Smooth muscle cell (in vitro differentiated cells): ENCODE measurements around the gene ANKRD63. TPM values are rescaled to one million over a fixed set of nuclear protein-coding genes. Genes with fewer than 3 reads are reported as not detected.
A peak's percentile ranks its signal among the peaks of the same experiment; 100 is the strongest.

Source experiments
- DNase-seq: peaks from one replicate; lab custom pipeline; 2025; ENCODE audit not compliant: unreplicated experiment; lab: John Stamatoyannopoulos, UW
- H2AFZ ChIP-seq: fragments of 200-600 bp; sonication (generic); 2 replicates; pipeline ENCODE4 v1.6.0; 2016; ENCODE audit warnings: antibody characterized with exemption, low read depth, mild to moderate bottlenecking
- H3F3A ChIP-seq: fragments of 200-600 bp; sonication (generic); 2 replicates; pipeline ENCODE4 v1.6.0; 2017; ENCODE audit warnings: antibody characterized with exemption, low read depth
- H3K27ac ChIP-seq: fragments of 200-600 bp; sonication (generic); 2 replicates; pipeline ENCODE4 v1.5.1; 2016; ENCODE audit warnings: low read depth, mild to moderate bottlenecking
- H3K27me3 ChIP-seq: fragments of 200-600 bp; sonication (generic); 2 replicates; pipeline ENCODE4 v1.6.1; 2016; ENCODE audit warnings: low read depth, mild to moderate bottlenecking
- H3K36me3 ChIP-seq: fragments of 200-600 bp; sonication (generic); 2 replicates; pipeline ENCODE4 v1.5.1; 2016; ENCODE audit warnings: low read depth
- H3K4me1 ChIP-seq: fragments of 200-600 bp; sonication (generic); 2 replicates; pipeline ENCODE4 v1.5.1; 2016; ENCODE audit warnings: low read depth
- H3K4me2 ChIP-seq: fragments of 200-600 bp; sonication (generic); 2 replicates; pipeline ENCODE4 v1.6.0; 2016; ENCODE audit warnings: mild to moderate bottlenecking
- H3K4me3 ChIP-seq: fragments of 200-600 bp; sonication (generic); 2 replicates; pipeline ENCODE4 v1.5.1; 2016; ENCODE audit warnings: mild to moderate bottlenecking
- H3K79me2 ChIP-seq: fragments of 200-600 bp; sonication (generic); 2 replicates; pipeline ENCODE4 v1.6.0; 2016; ENCODE audit warnings: low read depth, mild to moderate bottlenecking
- H3K9ac ChIP-seq: fragments of 200-600 bp; sonication (generic); 2 replicates; pipeline ENCODE4 v1.6.0; 2016; ENCODE audit warnings: low read depth
- H3K9me3 ChIP-seq: fragments of 200-600 bp; sonication (generic); replicated peaks from 2 replicates; pipeline ENCODE4 v1.5.1; 2016; ENCODE audit warnings: low read depth
- H4K20me1 ChIP-seq: fragments of 200-600 bp; sonication (generic); 2 replicates; pipeline ENCODE4 v1.6.0; 2016; ENCODE audit warnings: low read depth
- WGBS: methylation state at CpG from one replicate; pipeline ENCODE4 v1.1.7; 2016; ENCODE audit warnings: low lambda C conversion rate; 5-methylcytosine and 5-hydroxymethylcytosine counted together
- polyA plus RNA-seq: library from polyadenylated mRNA; unstranded; fragments of >200 nt; fragmentation: Nextera tagmentation; extraction: Ambion mirVana; gene quantifications from 2 replicates; pipeline ENCODE4 v1.2.1, GENCODE V29; 2016
- total RNA-seq: library from RNA; depleted of rRNA; stranded (reverse); fragments of >200 nt; gene quantifications from 2 replicates; pipeline ENCODE4 v1.2.3, GENCODE V29; 2014
- TF ChIP-seq, protein P1 (sequence below): fragments of 200-600 bp; sonication (generic); IDR thresholded peaks from 2 replicates; pipeline ENCODE4 v1.5.1; 2017; ENCODE audit warnings: borderline replicate concordance, mild to moderate bottlenecking, antibody characterized with exemption; ENCODE audit not compliant: insufficient read depth, poor library complexity, severe bottlenecking

ANKRD63 gene
- total and polyA plus RNA-seq, 2 experiments from 2014 or later, result not detected

- no peak overlapping the region for H2AFZ ChIP-seq
- H3K4me2 ChIP-seq, result no peak overlapping the region
- H3K36me3 ChIP-seq, result no peaks in the 10 kb centered on the region
- H3K27me3 ChIP-seq, result peaks cover 67% of the 10 kb centered on the region
- H3K9ac ChIP-seq, result no peak overlapping the region
- H3K79me2 ChIP-seq, result no peaks in the 10 kb centered on the region
- no peaks in the 10 kb centered on the region for H4K20me1 ChIP-seq
- TF ChIP-seq, protein P1, sequence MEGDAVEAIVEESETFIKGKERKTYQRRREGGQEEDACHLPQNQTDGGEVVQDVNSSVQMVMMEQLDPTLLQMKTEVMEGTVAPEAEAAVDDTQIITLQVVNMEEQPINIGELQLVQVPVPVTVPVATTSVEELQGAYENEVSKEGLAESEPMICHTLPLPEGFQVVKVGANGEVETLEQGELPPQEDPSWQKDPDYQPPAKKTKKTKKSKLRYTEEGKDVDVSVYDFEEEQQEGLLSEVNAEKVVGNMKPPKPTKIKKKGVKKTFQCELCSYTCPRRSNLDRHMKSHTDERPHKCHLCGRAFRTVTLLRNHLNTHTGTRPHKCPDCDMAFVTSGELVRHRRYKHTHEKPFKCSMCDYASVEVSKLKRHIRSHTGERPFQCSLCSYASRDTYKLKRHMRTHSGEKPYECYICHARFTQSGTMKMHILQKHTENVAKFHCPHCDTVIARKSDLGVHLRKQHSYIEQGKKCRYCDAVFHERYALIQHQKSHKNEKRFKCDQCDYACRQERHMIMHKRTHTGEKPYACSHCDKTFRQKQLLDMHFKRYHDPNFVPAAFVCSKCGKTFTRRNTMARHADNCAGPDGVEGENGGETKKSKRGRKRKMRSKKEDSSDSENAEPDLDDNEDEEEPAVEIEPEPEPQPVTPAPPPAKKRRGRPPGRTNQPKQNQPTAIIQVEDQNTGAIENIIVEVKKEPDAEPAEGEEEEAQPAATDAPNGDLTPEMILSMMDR, result no peak
- DNase-seq, result no peak
- peaks cover 9% of the 10 kb centered on the region for H3K4me1 ChIP-seq
- H3K4me3 ChIP-seq, result no peak overlapping the region
- H3K27ac ChIP-seq, result no peak overlapping the region
- no peaks in the 10 kb centered on the region for H3K9me3 ChIP-seq
- H3F3A ChIP-seq, result peaks cover 7% of the 10 kb centered on the region
- WGBS, result 92% methylated on average over 10 of the region's 10 CpGs
These were observed 29.7 kb upstream of the ANKRD63 start for GRCh38 chr15:40312370-40313158.

DNA sequence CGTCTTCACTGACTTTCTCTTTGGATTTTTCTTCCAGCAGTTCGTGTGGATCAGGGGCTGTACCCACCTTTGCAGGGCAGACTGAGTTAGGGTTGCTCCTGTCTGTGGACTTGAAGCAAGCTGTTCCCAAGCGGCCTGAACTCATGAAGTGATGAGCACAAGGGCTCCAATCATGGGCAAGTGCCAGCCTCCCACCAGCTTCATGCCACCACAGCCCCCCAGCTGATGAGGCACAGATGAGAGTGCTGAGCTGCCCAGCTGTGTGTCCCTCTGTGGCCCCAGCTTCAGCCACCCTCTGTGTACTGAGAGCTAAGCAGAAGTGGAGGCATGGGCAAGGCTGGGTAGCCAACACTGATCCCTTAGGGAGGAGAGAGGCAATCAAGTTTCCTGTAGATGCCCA lies 28.1 kb upstream of the ANKRD63 start:
- no peaks in the 10 kb centered on the region for H3K9me3 ChIP-seq
- H3K27me3 ChIP-seq, result peaks cover 59% of the 10 kb centered on the region
- peaks cover 7% of the 10 kb centered on the region for H3F3A ChIP-seq
- no peak overlapping the region for H3K4me3 ChIP-seq
- H3K27ac ChIP-seq, result no peak overlapping the region
- no peak overlapping the region for H3K4me2 ChIP-seq
- 62% methylated on average over 3 of the region's 3 CpGs for WGBS
- TF ChIP-seq, protein P1, result no peak
- no peaks in the 10 kb centered on the region for H3K36me3 ChIP-seq
- no peaks in the 10 kb centered on the region for H3K79me2 ChIP-seq
- H4K20me1 ChIP-seq, result no peaks in the 10 kb centered on the region
- no peak overlapping the region for H2AFZ ChIP-seq
- H3K9ac ChIP-seq, result no peak overlapping the region
- peaks cover 17% of the 10 kb centered on the region for H3K4me1 ChIP-seq
- no peak for DNase-seq

GRCh38 chr15:40310001-40310959 lies 27.4 kb upstream of the ANKRD63 start:
- peaks cover 7% of the 10 kb centered on the region for H3F3A ChIP-seq
- DNase-seq, result peak; percentile 13
- H3K27me3 ChIP-seq, result peaks cover 57% of the 10 kb centered on the region
- H4K20me1 ChIP-seq, result no peaks in the 10 kb centered on the region
- no peaks in the 10 kb centered on the region for H3K79me2 ChIP-seq
- WGBS, result 32% methylated on average over 4 of the region's 4 CpGs
- TF ChIP-seq, protein P1, result peak; percentile 69
- H3K4me1 ChIP-seq, result peaks cover 17% of the 10 kb centered on the region
- no peak overlapping the region for H3K27ac ChIP-seq
- no peaks in the 10 kb centered on the region for H3K9me3 ChIP-seq
- no peak overlapping the region for H2AFZ ChIP-seq
- H3K4me2 ChIP-seq, result no peak overlapping the region
- no peak overlapping the region for H3K4me3 ChIP-seq
- no peak overlapping the region for H3K9ac ChIP-seq
- no peaks in the 10 kb centered on the region for H3K36me3 ChIP-seq
